Uterus (tissue), 4 donors: ENCODE results near the gene SULT2B1. TPM values are rescaled to one million over a fixed set of nuclear protein-coding genes. Genes with fewer than 3 reads are reported as not detected.

Experiments used
- DNase-seq, 2 donors: peaks; one replicate each; pipeline ENCODE4 v3.0.0-alpha.2; 2019 to 2020
- H3K27ac ChIP-seq, 2 donors: fragments of 200-600 bp; sonication (generic); 1 replicate in 1 of 2; 2 replicates in 1 of 2; pipeline ENCODE4 v1.5.1; 2016 to 2018
- H3K27me3 ChIP-seq, 2 donors: fragments of 200-600 bp; sonication (generic); one replicate each; pipeline ENCODE4 v1.5.1; 2018 to 2019; ENCODE audit warnings: control low read depth in 1 of 2
- H3K36me3 ChIP-seq, 2 donors: fragments of 200-600 bp; sonication (generic); one replicate each; pipeline ENCODE4 v1.5.1; 2019; ENCODE audit warnings: control low read depth in 1 of 2
- H3K4me1 ChIP-seq, 2 donors: fragments of 200-600 bp; sonication (generic); one replicate each; pipeline ENCODE4 v1.5.1; 2018 to 2019; ENCODE audit warnings: control low read depth in 1 of 2
- H3K4me3 ChIP-seq, 2 donors: fragments of 200-600 bp; sonication (generic); 1 replicate in 1 of 2; 2 replicates in 1 of 2; pipeline ENCODE4 v1.5.1; 2018 to 2019; ENCODE audit warnings: mild to moderate bottlenecking in 1 of 2
- H3K9me3 ChIP-seq, 2 donors: fragments of 200-600 bp; sonication (generic); one replicate each; pipeline ENCODE4 v1.5.1; 2019; ENCODE audit warnings: control low read depth in 1 of 2
- POLR2A ChIP-seq, 2 donors: fragments of 450-650 bp; IDR thresholded peaks; one replicate each; pipeline ENCODE4 v1.6.1; 2016; ENCODE audit warnings: antibody characterized with exemption in 2 of 2, mild to moderate bottlenecking in 1 of 2, moderate library complexity in 1 of 2
- intact Hi-C: fragments of 100-400 bp; cut with DNase I; formaldehyde crosslinking; loops from one replicate; pipeline ENCODE4 v1.15.1; 2023; ENCODE audit warnings: low total_unique reads
- total RNA-seq, 4 donors: library from RNA; depleted of rRNA in 3 of 4; stranded (reverse); fragments of >200 nt in 3 of 4; gene quantifications; one replicate each; pipeline versions ENCODE4 v1.1.0 to v1.2.4, GENCODE V29; 2014 to 2023
- TF ChIP-seq, protein P1 (sequence below), 4 experiments: fragments of 200-600 bp in 2 of 4; fragments of 450-650 bp in 2 of 4; sonication (generic) in 2 of 4; IDR thresholded peaks; one replicate each; pipeline ENCODE4 v1.5.1; 2016 to 2019; ENCODE audit warnings: antibody characterized with exemption in 4 of 4, mild to moderate bottlenecking in 2 of 4, moderate library complexity in 1 of 4
- donor health status: DM: yes; HTN: yes; CAD: no.

Gene SULT2B1
- total RNA-seq, 4 donors from 2014 or later = 0.41 TPM; not detected in 3

DNA sequence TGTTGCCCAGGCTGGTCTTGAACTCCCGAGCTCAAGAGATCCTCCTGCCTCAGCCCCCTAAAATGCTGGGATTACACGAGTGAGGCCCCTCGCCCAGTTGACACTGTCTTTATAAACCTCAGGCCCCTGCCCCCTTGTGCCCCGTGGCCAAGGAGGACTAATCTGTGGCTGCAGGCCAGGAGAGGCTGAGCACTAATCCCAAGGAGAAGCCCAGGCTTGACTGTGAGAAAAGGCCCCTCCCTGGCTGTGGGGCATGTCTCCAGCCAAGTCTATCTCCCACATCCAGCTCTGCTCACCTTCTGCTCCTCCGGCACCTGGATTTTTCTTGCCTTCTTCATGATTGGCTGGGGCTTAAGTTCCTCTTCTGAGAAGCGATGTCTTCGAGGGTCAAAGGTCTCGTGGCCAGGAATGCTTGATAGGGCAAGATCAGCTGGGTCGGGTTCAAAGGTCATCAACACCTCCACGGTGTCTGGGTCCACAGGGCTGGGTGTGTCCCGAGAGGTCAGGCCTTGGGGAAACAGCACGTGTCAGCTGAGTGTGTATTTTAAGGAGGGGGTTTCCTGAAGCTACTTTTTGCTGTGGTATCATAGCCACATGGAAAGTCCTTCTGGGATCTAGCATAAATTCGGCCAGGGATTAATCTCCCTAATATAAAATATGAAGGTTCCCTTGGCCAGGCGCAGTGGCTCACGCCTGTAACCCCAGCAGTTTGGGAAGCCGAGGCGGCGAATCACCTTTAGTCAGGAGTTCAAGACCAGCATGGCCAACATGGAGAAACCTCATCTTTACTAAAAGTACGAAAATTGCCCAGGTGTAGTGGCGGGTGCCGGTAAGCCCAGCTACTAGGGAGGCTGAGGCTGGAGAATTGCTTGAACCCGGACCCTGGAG is 81.4 kb downstream of the SULT2B1 start:
- intact Hi-C loops = no loop called here

DNA sequence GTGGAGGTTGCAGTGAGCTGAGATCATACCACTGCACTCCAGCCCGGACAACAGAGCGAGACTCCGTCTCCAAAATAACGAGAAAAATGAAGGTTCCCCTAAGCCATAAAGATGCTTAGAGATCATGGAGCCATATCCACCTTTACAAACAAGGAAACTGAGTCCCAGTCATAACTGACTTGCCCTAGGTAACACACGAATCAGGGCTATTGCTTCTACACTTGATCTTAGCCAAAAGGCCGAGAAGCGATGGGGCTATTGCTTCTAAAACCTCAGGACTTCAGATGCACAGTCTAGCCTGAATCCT is 82.0 kb downstream of the SULT2B1 start:
- Histone ChIP-seq H3K4me3 (peak overlapping the region; percentile 12 to 23), H3K4me1 (peaks cover 18 to 20% of the 10 kb centered on the region in 2 donors), H3K27ac (peak overlapping the region; percentile 96 to 99), H3K36me3 (no peaks in the 10 kb centered on the region), H3K9me3 (no peaks in the 10 kb centered on the region), H3K27me3 (no peaks in the 10 kb centered on the region)
- intact Hi-C loops = no loop called here
- TF ChIP-seq POLR2A (IDR thresholded peaks at IDR 0.05) = no peak
- TF ChIP-seq, protein P1, sequence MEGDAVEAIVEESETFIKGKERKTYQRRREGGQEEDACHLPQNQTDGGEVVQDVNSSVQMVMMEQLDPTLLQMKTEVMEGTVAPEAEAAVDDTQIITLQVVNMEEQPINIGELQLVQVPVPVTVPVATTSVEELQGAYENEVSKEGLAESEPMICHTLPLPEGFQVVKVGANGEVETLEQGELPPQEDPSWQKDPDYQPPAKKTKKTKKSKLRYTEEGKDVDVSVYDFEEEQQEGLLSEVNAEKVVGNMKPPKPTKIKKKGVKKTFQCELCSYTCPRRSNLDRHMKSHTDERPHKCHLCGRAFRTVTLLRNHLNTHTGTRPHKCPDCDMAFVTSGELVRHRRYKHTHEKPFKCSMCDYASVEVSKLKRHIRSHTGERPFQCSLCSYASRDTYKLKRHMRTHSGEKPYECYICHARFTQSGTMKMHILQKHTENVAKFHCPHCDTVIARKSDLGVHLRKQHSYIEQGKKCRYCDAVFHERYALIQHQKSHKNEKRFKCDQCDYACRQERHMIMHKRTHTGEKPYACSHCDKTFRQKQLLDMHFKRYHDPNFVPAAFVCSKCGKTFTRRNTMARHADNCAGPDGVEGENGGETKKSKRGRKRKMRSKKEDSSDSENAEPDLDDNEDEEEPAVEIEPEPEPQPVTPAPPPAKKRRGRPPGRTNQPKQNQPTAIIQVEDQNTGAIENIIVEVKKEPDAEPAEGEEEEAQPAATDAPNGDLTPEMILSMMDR (IDR thresholded peaks at IDR 0.05) = no peak
- no peak for DNase-seq

More for the DNA sequence above, 81.4 kb downstream of the SULT2B1 start:
- Histone ChIP-seq H3K27me3 (no peaks in the 10 kb centered on the region), H3K36me3 (no peaks in the 10 kb centered on the region), H3K4me3 (peak overlapping the region; percentile 12 to 23), H3K4me1 (peaks cover 12 to 20% of the 10 kb centered on the region in 2 donors), H3K27ac (peak overlapping the region; percentile 96 to 99), H3K9me3 (no peaks in the 10 kb centered on the region)
- TF ChIP-seq, protein P1 (IDR thresholded peaks at IDR 0.05) = no peak
- TF ChIP-seq POLR2A (IDR thresholded peaks at IDR 0.05) = no peak
- peak in 1 of 2 donors; percentile 55 for DNase-seq

DNA sequence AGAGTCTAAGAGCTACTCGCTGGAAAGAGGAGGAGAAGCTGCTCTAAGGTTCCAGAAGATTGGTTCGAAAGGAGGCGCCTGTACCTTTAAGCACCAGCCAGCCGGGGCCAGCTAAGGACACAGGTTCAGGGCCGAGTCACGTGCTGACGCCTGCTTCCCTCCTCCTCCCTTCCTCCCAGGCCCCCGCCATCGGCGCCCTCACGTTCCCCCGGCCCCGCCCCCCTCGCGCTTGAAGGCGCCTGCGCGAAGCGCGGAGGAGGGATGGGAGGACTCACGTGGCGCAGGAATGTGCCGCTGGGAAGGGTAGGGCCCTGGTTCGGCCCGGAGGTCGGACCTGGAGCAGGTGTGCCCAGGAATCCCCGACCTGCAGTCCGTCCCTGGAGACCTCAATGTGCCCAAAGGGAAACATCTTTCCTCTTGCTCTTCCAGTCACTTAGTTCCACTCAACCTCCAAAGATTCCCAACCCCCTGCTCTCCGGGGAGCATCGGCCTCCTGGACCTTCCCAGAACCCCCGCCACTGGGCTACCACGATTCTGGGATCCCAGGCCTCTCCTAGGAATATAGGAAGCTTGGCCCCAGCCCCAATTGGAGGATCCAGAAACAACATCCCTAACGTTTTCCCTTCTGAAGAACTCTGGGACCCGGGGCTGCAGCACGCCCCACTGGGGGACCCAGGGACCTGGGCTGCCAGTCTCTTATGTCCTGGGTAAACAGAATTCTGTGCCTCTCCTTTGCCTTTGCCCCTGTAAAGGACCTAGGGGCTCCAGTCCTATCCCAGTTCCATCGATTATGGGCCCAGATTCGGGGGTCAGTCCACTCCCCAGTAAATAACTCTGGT is 82.7 kb downstream of the SULT2B1 start:
- TF ChIP-seq, protein P1 (IDR thresholded peaks at IDR 0.05) = peak in 1 of 4 experiments; percentile 31
- TF ChIP-seq POLR2A (IDR thresholded peaks at IDR 0.05) = peak; percentile 73 to 78
- Histone ChIP-seq H3K36me3 (no peaks in the 10 kb centered on the region), H3K27me3 (no peaks in the 10 kb centered on the region), H3K4me3 (peak overlapping the region; percentile 23 to 54), H3K9me3 (no peaks in the 10 kb centered on the region), H3K4me1 (peaks cover 18% of the 10 kb centered on the region in 2 donors), H3K27ac (peak overlapping the region; percentile 96 to 99)
- intact Hi-C loops = no loop called here
- DNase-seq = peak; percentile 97 to 98

DNA sequence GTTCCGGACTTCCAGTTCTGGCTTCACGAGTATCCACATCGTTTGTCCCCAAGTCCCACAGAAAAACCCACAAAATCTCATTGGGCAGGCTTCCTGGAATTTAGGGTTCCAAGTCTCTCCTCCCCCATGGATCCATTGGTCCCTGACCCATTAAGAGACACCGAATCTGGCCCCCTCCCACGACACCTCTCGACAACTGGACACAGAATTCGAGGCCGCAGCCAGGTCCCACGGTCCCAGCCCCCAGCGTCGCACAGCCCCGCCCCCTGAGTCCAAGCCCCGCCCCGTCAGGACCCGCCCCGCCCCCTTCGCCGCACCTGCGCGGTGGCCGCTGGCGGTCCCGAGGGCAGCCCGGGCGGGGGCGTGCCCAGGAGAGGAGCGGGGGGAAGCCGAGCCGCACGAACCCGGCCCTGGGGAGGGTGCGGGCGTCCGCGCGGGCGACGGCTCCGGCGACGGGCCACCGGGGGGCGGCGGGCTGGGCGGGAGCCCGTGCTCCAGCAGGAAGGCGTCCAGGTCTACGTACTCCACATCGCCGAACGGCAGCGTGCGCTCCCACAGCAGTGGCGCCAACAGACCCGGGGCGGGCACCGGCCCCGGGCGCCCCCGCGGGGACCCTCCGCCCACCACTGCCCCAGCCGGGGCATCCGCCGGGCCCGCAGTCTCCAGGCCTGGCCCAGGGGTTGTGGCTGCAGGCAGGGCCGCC is 83.4 kb downstream of the SULT2B1 start:
- no peaks in the 10 kb centered on the region for H3K27me3 ChIP-seq
- intact Hi-C loops = no loop called here
- H3K27ac ChIP-seq = peak overlapping the region; percentile 96 to 99
- no peaks in the 10 kb centered on the region for H3K9me3 ChIP-seq
- no peaks in the 10 kb centered on the region for H3K36me3 ChIP-seq
- peak overlapping the region; percentile 49 to 54 for H3K4me3 ChIP-seq
- TF ChIP-seq, protein P1 (IDR thresholded peaks at IDR 0.05) = no peak
- peak; percentile 78 to 81 for TF ChIP-seq POLR2A (IDR thresholded peaks at IDR 0.05)
- H3K4me1 ChIP-seq = peaks cover 10 to 18% of the 10 kb centered on the region in 2 donors
- DNase-seq = peak; percentile 75 to 80
